H1 (cell line): ENCODE results near the gene FUNDC2. TPM values are rescaled to one million over a fixed set of nuclear protein-coding genes. Genes with fewer than 3 reads are reported as not detected.
A peak's percentile ranks its signal among the peaks of the same experiment; 100 is the strongest.

Experiments
- CTCF ChIA-PET: fragments of 300-600 bp; sonication (Branson Sonifier 250); formaldehyde crosslinking; loops from one replicate; lab custom pipeline; 2021; ENCODE audit not compliant: partially characterized antibody; lab: Charles Lee
- POLR2A ChIA-PET: fragments of 300-600 bp; sonication (Branson Sonifier 250); formaldehyde crosslinking; loops from one replicate; lab custom pipeline; 2021; ENCODE audit warnings: inconsistent platforms; ENCODE audit not compliant: partially characterized antibody; lab: Charles Lee
- DNase-seq, 2 experiments: peaks; one replicate each; pipeline versions ENCODE4 v3.0.0 to v3.0.0-alpha.2; 2010 to 2022; ENCODE audit warnings: low spot score in 2 of 2, low read depth in 1 of 2, mixed read lengths in 1 of 2
- FAIRE-seq: peaks from 2 replicates; lab custom pipeline; 2011; peaks lifted over from hg19 to GRCh38; lab: Jason Lieb, UNC
- H2AFZ ChIP-seq: 2 replicates; pipeline ENCODE4 v1.8.1; 2012; ENCODE audit warnings: low read length, inconsistent platforms
- H2AK5ac ChIP-seq: 2 replicates; pipeline ENCODE4 v1.6.1; 2013; ENCODE audit warnings: low read depth, low read length
- H2BK120ac ChIP-seq: replicated peaks from 2 replicates; pipeline ENCODE3; 2013; ENCODE audit warnings: low read depth, low read length, inconsistent platforms
- H2BK12ac ChIP-seq: 2 replicates; pipeline ENCODE4 v1.6.1; 2013; ENCODE audit warnings: low read depth, low read length
- H2BK15ac ChIP-seq: 2 replicates; pipeline ENCODE4 v1.6.1; 2013; ENCODE audit warnings: low read length
- H2BK20ac ChIP-seq: 2 replicates; pipeline ENCODE4 v1.6.1; 2013; ENCODE audit warnings: low read length
- H2BK5ac ChIP-seq: 2 replicates; pipeline ENCODE4 v1.6.1; 2013; ENCODE audit warnings: low read depth, low read length
- H3K14ac ChIP-seq: 2 replicates; pipeline ENCODE4 v1.6.1; 2013; ENCODE audit warnings: inconsistent platforms; ENCODE audit not compliant: insufficient read length
- H3K18ac ChIP-seq: 2 replicates; pipeline ENCODE4 v1.6.1; 2013; ENCODE audit warnings: low read length; ENCODE audit errors: extremely low read depth
- H3K23ac ChIP-seq: 2 replicates; pipeline ENCODE4 v1.6.1; 2013; ENCODE audit warnings: inconsistent platforms; ENCODE audit not compliant: insufficient read length
- H3K23me2 ChIP-seq: 2 replicates; pipeline ENCODE4 v1.6.1; 2013; ENCODE audit warnings: low read depth, low read length
- H3K27ac ChIP-seq: 2 replicates; pipeline ENCODE4 v1.6.1; 2011; ENCODE audit warnings: low read depth, low read length, inconsistent platforms
- H3K27me3 ChIP-seq, 4 experiments: replicated peaks in 1 of 4; 1 replicate in 1 of 4; 2 replicates in 3 of 4; pipeline versions ENCODE4 v1.6.1 to v1.8.1; 2011 to 2013; ENCODE audit warnings: low read length in 3 of 4, mild to moderate bottlenecking in 3 of 4, inconsistent platforms in 2 of 4, mixed read lengths in 2 of 4, moderate library complexity in 1 of 4; ENCODE audit not compliant: control insufficient read depth in 3 of 4, insufficient read depth in 3 of 4; ENCODE audit errors: extremely low read depth in 1 of 4
- H3K36me3 ChIP-seq, 4 experiments: 2 replicates each; pipeline versions ENCODE4 v1.6.1 to v1.8.1; 2011 to 2013; ENCODE audit warnings: mild to moderate bottlenecking in 4 of 4, low read length in 3 of 4, moderate library complexity in 2 of 4, control low read depth in 1 of 4, inconsistent platforms in 1 of 4; ENCODE audit not compliant: insufficient read depth in 4 of 4, control insufficient read depth in 2 of 4
- H3K4ac ChIP-seq: replicated peaks from 2 replicates; pipeline ENCODE3; 2013; ENCODE audit warnings: low read length, low read depth, mixed read lengths, inconsistent platforms; ENCODE audit not compliant: insufficient read length
- H3K4me1 ChIP-seq, 4 experiments: replicated peaks in 1 of 4; 1 replicate in 1 of 4; 2 replicates in 3 of 4; pipeline versions ENCODE4 v1.6.1 to v1.8.1; 2011 to 2013; ENCODE audit warnings: low read length in 3 of 4, inconsistent platforms in 2 of 4, mixed read lengths in 1 of 4; ENCODE audit not compliant: insufficient read depth in 4 of 4, control insufficient read depth in 3 of 4
- H3K4me2 ChIP-seq, 2 experiments: 2 replicates each; pipeline versions ENCODE4 v1.6.1 to v1.8.1; 2011 to 2013; ENCODE audit warnings: low read depth in 2 of 2, low read length in 2 of 2, control low read depth in 1 of 2, inconsistent platforms in 1 of 2, mild to moderate bottlenecking in 1 of 2; ENCODE audit not compliant: insufficient read depth in 1 of 2
- H3K4me3 ChIP-seq, 4 experiments: fragments of 200-600, 300-600 bp in 1 of 4; sonication (generic), shearing (Covaris generic), sonication (Bioruptor Twin) in 1 of 4; 2 replicates each; pipeline versions ENCODE4 v1.5.1 to v1.8.1; 2011 to 2016; ENCODE audit warnings: low read length in 4 of 4, low read depth in 3 of 4, control low read depth in 2 of 4, inconsistent platforms in 2 of 4, mild to moderate bottlenecking in 2 of 4, mixed read lengths in 1 of 4, moderate library complexity in 1 of 4; ENCODE audit not compliant: insufficient read depth in 2 of 4; ENCODE audit errors: extremely low read depth in 1 of 4
- H3K56ac ChIP-seq: replicated peaks from 2 replicates; pipeline ENCODE3; 2013; ENCODE audit warnings: low read depth, mild to moderate bottlenecking, mixed read lengths, low read length, inconsistent platforms; ENCODE audit not compliant: insufficient read length
- H3K79me1 ChIP-seq: 2 replicates; pipeline ENCODE4 v1.6.1; 2013; ENCODE audit warnings: low read depth, low read length, control low read depth
- H3K79me2 ChIP-seq, 2 experiments: 2 replicates each; pipeline versions ENCODE4 v1.6.1 to v1.8.1; 2012 to 2013; ENCODE audit warnings: low read length in 2 of 2, mild to moderate bottlenecking in 2 of 2, inconsistent platforms in 1 of 2; ENCODE audit not compliant: insufficient read depth in 2 of 2, control insufficient read depth in 1 of 2
- H3K9ac ChIP-seq, 4 experiments: replicated peaks in 1 of 4; 1 replicate in 1 of 4; 2 replicates in 3 of 4; pipeline versions ENCODE4 v1.6.1 to v1.8.1; 2011 to 2013; ENCODE audit warnings: low read depth in 3 of 4, low read length in 3 of 4, control low read depth in 2 of 4, mild to moderate bottlenecking in 2 of 4, moderate library complexity in 2 of 4, inconsistent platforms in 1 of 4; ENCODE audit errors: extremely low read depth in 1 of 4
- H3K9me3 ChIP-seq, 2 experiments: 2 replicates each; pipeline versions ENCODE4 v1.6.1 to v1.8.1; 2012 to 2013; ENCODE audit warnings: mild to moderate bottlenecking in 2 of 2, moderate library complexity in 2 of 2, control low read depth in 1 of 2, inconsistent platforms in 1 of 2, low read depth in 1 of 2, low read length in 1 of 2, mixed read lengths in 1 of 2; ENCODE audit not compliant: insufficient read depth in 2 of 2
- H4K20me1 ChIP-seq, 2 experiments: replicated peaks in 1 of 2; 2 replicates each; pipeline versions ENCODE3 to v1.8.1; 2011 to 2013; ENCODE audit warnings: inconsistent platforms in 2 of 2, low read length in 2 of 2, mild to moderate bottlenecking in 1 of 2; ENCODE audit not compliant: insufficient read depth in 2 of 2, control insufficient read depth in 1 of 2
- H4K5ac ChIP-seq: 2 replicates; pipeline ENCODE4 v1.6.1; 2013; ENCODE audit warnings: low read length, low read depth, mixed read lengths, inconsistent platforms; ENCODE audit not compliant: insufficient read length
- H4K8ac ChIP-seq: 2 replicates; pipeline ENCODE4 v1.8.0; 2013; ENCODE audit warnings: mild to moderate bottlenecking, moderate library complexity, low read length, inconsistent platforms; ENCODE audit not compliant: insufficient read depth; ENCODE audit errors: extremely low read depth
- H4K91ac ChIP-seq: replicated peaks from 2 replicates; pipeline ENCODE3; 2013; ENCODE audit warnings: low read length, mixed read lengths, inconsistent platforms; ENCODE audit not compliant: insufficient read length
- ATF2 ChIP-seq: IDR thresholded peaks from 2 replicates; pipeline ENCODE4 v1.6.1; 2012; ENCODE audit warnings: low read length, inconsistent platforms
- BACH1 ChIP-seq: IDR thresholded peaks from 2 replicates; pipeline ENCODE4 v1.6.1; 2012; ENCODE audit warnings: low read length, improper control_type of control experiment
- FOSL1 ChIP-seq: IDR thresholded peaks from 2 replicates; pipeline ENCODE4 v1.6.1; 2011; ENCODE audit warnings: mild to moderate bottlenecking, low read depth, low read length, moderate library complexity; ENCODE audit not compliant: insufficient read depth
- KDM4A ChIP-seq: IDR thresholded peaks from one replicate; pipeline ENCODE4 v1.7.1; 2012; ENCODE audit warnings: low read depth, mild to moderate bottlenecking, moderate library complexity, low read length, inconsistent platforms; ENCODE audit not compliant: severe bottlenecking
- KDM5A ChIP-seq: fragments of 200-600 bp; IDR thresholded peaks from 2 replicates; pipeline ENCODE4 v1.7.1; 2012; ENCODE audit warnings: mild to moderate bottlenecking, low read length, inconsistent platforms, mixed read lengths
- PHF8 ChIP-seq: fragments of 200-600 bp; sonication (generic); conservative IDR thresholded peaks from 2 replicates; pipeline ENCODE4 v1.7.1; 2012; ENCODE audit warnings: low read depth, mild to moderate bottlenecking, inconsistent platforms, low read length, moderate library complexity
- POLR2AphosphoS5 ChIP-seq: IDR thresholded peaks from 2 replicates; pipeline ENCODE4 v1.6.1; 2011; ENCODE audit warnings: low read depth, low read length
- RNF2 ChIP-seq: fragments of 200-900, 300-1000 bp; sonication (generic); IDR thresholded peaks from 2 replicates; pipeline ENCODE4 v1.7.1; 2016; ENCODE audit warnings: borderline replicate concordance, low read depth, mild to moderate bottlenecking, antibody characterized with exemption, low read length; ENCODE audit not compliant: poor library complexity, severe bottlenecking; ENCODE audit errors: missing control alignments
- TBP ChIP-seq: IDR thresholded peaks from 2 replicates; pipeline ENCODE4 v1.6.1; 2011; ENCODE audit warnings: low read depth, low read length, improper control_type of control experiment
- TCF12 ChIP-seq: IDR thresholded peaks from 2 replicates; pipeline ENCODE4 v1.6.1; 2011; ENCODE audit warnings: low read depth, mild to moderate bottlenecking, low read length
- WGBS, 2 experiments: shearing (Covaris generic) in 1 of 2; methylation state at CpG; one replicate each; pipeline versions ENCODE4 v1.1.6 to v1.1.7; 2013 to 2015; ENCODE audit warnings: low lambda C conversion rate in 2 of 2, mixed read lengths in 2 of 2, inconsistent platforms in 1 of 2, low coverage in 1 of 2, missing lambda C conversion rate in 1 of 2; ENCODE audit not compliant: insufficient replicate concordance in 2 of 2, insufficient coverage in 1 of 2, insufficient read length in 1 of 2; ENCODE audit errors: extremely low coverage in 1 of 2, missing lambda C conversion rate in 1 of 2; 5-methylcytosine and 5-hydroxymethylcytosine counted together
- polyA plus RNA-seq, 7 experiments: library from polyadenylated mRNA; depleted of rRNA in 3 of 7; stranded (reverse) in 5 of 7; unstranded in 2 of 7; fragments of >200 nt in 5 of 7; fragments of 200-250 nt in 2 of 7; gene quantifications; 1 replicate in 5 of 7; 2 replicates in 1 of 7; 4 replicates in 1 of 7; pipeline versions ENCODE4 v1.2.1 to v1.2.3, GENCODE V29; 2011 to 2013; ENCODE audit warnings: missing spikeins in 2 of 7, mixed read lengths in 2 of 7
- total RNA-seq: library from RNA; stranded (reverse); fragmentation: NEBNext Ultra II Directional; extraction: Animal tissue kit (Norgen Biotek cat#: 25700); gene quantifications from 2 replicates; pipeline ENCODE4 v1.2.1, GENCODE V29; 2021

The FUNDC2 gene
- total and polyA plus RNA-seq, 2 of the 8 experiments (the other 6 are each of a cell fraction or from before 2014, with no cell fraction given): 67.7 to 93.7 TPM

GRCh38 chrX:155070975-155071693 lies 44.5 kb downstream of the FUNDC2 start, which contains the start of the genes BRCC3, CMC4 and MTCP1:
Gene BRCC3 (plus strand): TSS chrX:155071508. CDS start chrX:155071528, 20 bp downstream.
Gene CMC4 (minus strand): TSS chrX:155071136. CDS start chrX:155064023, 7,113 bp downstream.
Gene MTCP1 (minus strand): TSS chrX:155071136. CDS start chrX:155066010, 5,126 bp downstream.
- H2AFZ ChIP-seq: peak within 1 kb of the TSS; percentile 100
- POLR2A ChIA-PET: interaction anchor here (0.8 to 1.0 kb wide), 2 partner anchors 10 to 146 kb away, joined by 3 read pairs; partner anchors contain the start of gene VBP1
- H3K18ac ChIP-seq: peak within 1 kb of the TSS; percentile 96
- H3K79me2 ChIP-seq: peaks cover 0 to 20% of the 10 kb centered on the region in 2 experiments; a peak in 2 of 4 replicates
- peak within 1 kb of the TSS; percentile 77 for H3K27ac ChIP-seq
- peak within 1 kb of the TSS; percentile 67 to 95 (median 78) for H3K4me3 ChIP-seq
- peak within 1 kb of the TSS; percentile 60; the same call in 1 of the 2 replicates for H2BK5ac ChIP-seq
- no peaks in the 10 kb centered on the region for H3K27me3 ChIP-seq
- 0 out of 2 replicates have a peak, but pooled peaks cover 2% of the 10 kb centered on the region for H3K23me2 ChIP-seq
- no peak within 1 kb of the TSS for H4K91ac ChIP-seq
- 6% methylated on average over 7 of the region's 81 CpGs; no CpG with 5 or more reads in 1 of the 2 experiments for WGBS, 2 experiments
- no peak within 1 kb of the TSS for H2BK20ac ChIP-seq
- no peak within 1 kb of the TSS for H3K23ac ChIP-seq
- DNase-seq (peak; percentile 36 to 69), FAIRE-seq (no peak)
- CTCF ChIA-PET: interaction anchor here (1.1 kb wide), 1 partner anchor 13 kb away, joined by 4 read pairs; no protein-coding TSS in a partner anchor
- H3K14ac ChIP-seq: no peak within 1 kb of the TSS
- H3K79me1 ChIP-seq: no peaks in the 10 kb centered on the region
- H2BK12ac ChIP-seq: no peak within 1 kb of the TSS
- peak within 1 kb of the TSS; percentile 87 for H4K5ac ChIP-seq
- H3K4ac ChIP-seq: no peak within 1 kb of the TSS
- no peak within 1 kb of the TSS for H2AK5ac ChIP-seq
- no peak within 1 kb of the TSS for H3K56ac ChIP-seq
- peak within 1 kb of the TSS; percentile 56 to 89 (median 77) for H3K9ac ChIP-seq
- H3K4me1 ChIP-seq: no peaks in the 10 kb centered on the region
- no peaks in the 10 kb centered on the region for H4K20me1 ChIP-seq
- no peak within 1 kb of the TSS for H2BK15ac ChIP-seq
- no peaks in the 10 kb centered on the region for H3K9me3 ChIP-seq
- H2BK120ac ChIP-seq: no peak within 1 kb of the TSS
- peak within 1 kb of the TSS; percentile 79; the same call in 1 of the 2 replicates for H4K8ac ChIP-seq
- peak within 1 kb of the TSS; percentile 84 to 91 for H3K4me2 ChIP-seq
- peaks cover 0 to 11% (median 1%) of the 10 kb centered on the region in 4 experiments; a peak in 5 of 8 replicates for H3K36me3 ChIP-seq
- no peak for TF ChIP-seq BACH1
- TF ChIP-seq PHF8: peak; percentile 68
- no peak for TF ChIP-seq FOSL1
- TF ChIP-seq POLR2AphosphoS5: peak; percentile 83
- 0 out of 2 replicates have a peak, but pooled peaks have one; percentile 11 for TF ChIP-seq TBP
- no peak for TF ChIP-seq RNF2
- no peak for TF ChIP-seq ATF2
- peak; percentile 47 for TF ChIP-seq KDM4A
- peak; percentile 61 for TF ChIP-seq KDM5A
- no peak for TF ChIP-seq TCF12
